ENCODE results near the gene NTSR2. TPM values are rescaled to one million over a fixed set of nuclear protein-coding genes. Genes with fewer than 3 reads are reported as not detected.

Gene NTSR2
- total RNA-seq, 4 donors from 2014 or later, result not detected

DNA sequence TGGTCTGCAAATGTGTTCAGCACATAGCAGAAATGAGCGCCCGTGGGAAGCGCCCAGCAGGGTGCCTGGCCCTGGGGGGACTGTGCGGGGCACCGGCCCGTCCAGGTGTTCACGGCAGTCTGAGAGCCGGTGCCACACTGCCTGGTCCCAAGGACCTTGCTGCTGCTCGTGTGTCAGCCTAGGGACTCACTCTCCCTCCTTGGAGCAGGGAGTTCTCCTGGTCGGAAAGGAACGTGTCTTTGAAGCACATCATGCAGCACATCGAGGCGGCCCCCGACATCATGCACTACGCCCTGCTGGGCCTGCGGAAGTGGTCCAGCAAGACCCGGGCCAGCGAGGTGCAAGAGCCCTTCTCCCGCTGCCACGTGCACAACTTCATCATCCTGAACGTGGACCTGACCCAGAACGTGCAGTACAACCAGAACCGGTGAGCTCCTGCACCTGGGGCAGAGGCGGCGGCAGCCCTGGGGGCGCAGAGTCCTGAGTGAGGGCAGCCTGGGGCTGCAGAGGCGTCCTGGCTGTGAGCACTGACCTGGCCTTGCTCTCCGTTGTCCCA, 36.0 kb downstream of the NTSR2 start:
- Histone ChIP-seq H3K27me3 (no peaks in the 10 kb centered on the region), H3K27ac (no peak overlapping the region), H3K4me3 (replicated peaks in 1 of 3) (no peak overlapping the region), H3K4me1 (peaks cover 8 to 15% of the 10 kb centered on the region in 2 donors), H3K9me3 (no peaks in the 10 kb centered on the region), H3K36me3 (no peaks in the 10 kb centered on the region)
- intact Hi-C loops (cut with DNase I), result no loop called here
- DNase-seq, result peak; percentile 6 to 23
- WGBS, 2 donors, result 51 to 62% methylated on average over 11 to 22 of the region's 28 CpGs
- no peak for TF ChIP-seq POLR2A (IDR thresholded peaks at IDR 0.05)
- TF ChIP-seq, protein P1, sequence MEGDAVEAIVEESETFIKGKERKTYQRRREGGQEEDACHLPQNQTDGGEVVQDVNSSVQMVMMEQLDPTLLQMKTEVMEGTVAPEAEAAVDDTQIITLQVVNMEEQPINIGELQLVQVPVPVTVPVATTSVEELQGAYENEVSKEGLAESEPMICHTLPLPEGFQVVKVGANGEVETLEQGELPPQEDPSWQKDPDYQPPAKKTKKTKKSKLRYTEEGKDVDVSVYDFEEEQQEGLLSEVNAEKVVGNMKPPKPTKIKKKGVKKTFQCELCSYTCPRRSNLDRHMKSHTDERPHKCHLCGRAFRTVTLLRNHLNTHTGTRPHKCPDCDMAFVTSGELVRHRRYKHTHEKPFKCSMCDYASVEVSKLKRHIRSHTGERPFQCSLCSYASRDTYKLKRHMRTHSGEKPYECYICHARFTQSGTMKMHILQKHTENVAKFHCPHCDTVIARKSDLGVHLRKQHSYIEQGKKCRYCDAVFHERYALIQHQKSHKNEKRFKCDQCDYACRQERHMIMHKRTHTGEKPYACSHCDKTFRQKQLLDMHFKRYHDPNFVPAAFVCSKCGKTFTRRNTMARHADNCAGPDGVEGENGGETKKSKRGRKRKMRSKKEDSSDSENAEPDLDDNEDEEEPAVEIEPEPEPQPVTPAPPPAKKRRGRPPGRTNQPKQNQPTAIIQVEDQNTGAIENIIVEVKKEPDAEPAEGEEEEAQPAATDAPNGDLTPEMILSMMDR (IDR thresholded peaks at IDR 0.05), result no peak

DNA sequence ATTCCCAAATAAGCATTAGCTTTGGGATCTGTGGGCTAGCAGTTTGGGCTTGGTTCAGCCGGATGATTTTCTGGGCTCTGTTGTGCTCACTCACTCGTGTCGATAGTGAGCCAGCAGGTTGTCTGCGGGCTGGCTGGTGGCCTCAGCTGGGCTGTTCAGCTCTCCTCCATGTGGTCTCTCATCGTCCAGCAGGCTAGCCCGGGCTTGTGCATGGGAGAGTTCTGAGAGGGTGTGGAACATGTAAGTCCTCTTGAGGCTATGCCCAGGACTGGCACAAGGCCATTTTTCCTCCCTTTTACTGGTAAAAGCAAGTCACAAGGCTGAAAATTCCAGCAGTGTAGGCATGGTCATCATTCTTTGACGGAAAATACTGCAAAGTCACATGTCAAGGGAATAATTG, 38.5 kb downstream of the NTSR2 start:
- TF ChIP-seq, protein P1 (IDR thresholded peaks at IDR 0.05), result no peak
- TF ChIP-seq POLR2A (IDR thresholded peaks at IDR 0.05), result no peak

DNA sequence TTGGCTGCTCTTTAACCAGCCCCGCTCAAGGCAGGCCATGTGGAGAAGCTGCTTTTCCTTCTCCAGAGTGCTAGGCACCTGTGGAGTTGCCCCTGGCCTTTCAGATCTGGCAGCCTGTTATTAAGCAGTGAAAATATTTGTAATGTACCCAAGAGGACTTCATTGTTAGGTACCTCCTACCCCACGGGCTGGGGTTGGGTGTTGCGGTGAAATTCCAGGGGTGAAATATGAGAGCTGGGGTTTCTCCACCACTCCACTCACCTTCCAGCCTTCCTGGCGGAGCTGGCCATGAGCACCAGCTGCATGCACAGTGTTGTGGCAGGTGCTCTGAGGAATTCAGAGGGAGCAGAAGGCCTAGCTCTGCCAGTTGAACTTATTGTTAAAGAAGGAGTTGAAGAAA, 39.1 kb downstream of the NTSR2 start:
- Histone ChIP-seq H3K9me3 (no peaks in the 10 kb centered on the region), H3K27ac (no peak overlapping the region), H3K4me1 (peaks cover 8 to 15% of the 10 kb centered on the region in 2 donors), H3K4me3 (replicated peaks in 1 of 3) (no peak overlapping the region), H3K27me3 (no peaks in the 10 kb centered on the region), H3K36me3 (no peaks in the 10 kb centered on the region)
- no peak for TF ChIP-seq POLR2A (IDR thresholded peaks at IDR 0.05)
- TF ChIP-seq, protein P1 (IDR thresholded peaks at IDR 0.05), result no peak
- WGBS, 2 donors, result 78 to 82% methylated on average over 4 of the region's 4 CpGs
- intact Hi-C loops (cut with DNase I), result no loop called here
- DNase-seq, result no peak

More for the DNA sequence above, 38.5 kb downstream of the NTSR2 start:
- intact Hi-C loops (cut with DNase I), result no loop called here
- H3K27ac ChIP-seq, result no peak overlapping the region
- no peak for DNase-seq
- no peaks in the 10 kb centered on the region for H3K9me3 ChIP-seq
- H3K4me1 ChIP-seq, result peaks cover 8 to 15% of the 10 kb centered on the region in 2 donors
- no peaks in the 10 kb centered on the region for H3K36me3 ChIP-seq
- 79 to 87% methylated on average over 7 of the region's 7 CpGs for WGBS, 2 donors
- no peaks in the 10 kb centered on the region for H3K27me3 ChIP-seq
- H3K4me3 ChIP-seq (replicated peaks in 1 of 3), result no peak overlapping the region

DNA sequence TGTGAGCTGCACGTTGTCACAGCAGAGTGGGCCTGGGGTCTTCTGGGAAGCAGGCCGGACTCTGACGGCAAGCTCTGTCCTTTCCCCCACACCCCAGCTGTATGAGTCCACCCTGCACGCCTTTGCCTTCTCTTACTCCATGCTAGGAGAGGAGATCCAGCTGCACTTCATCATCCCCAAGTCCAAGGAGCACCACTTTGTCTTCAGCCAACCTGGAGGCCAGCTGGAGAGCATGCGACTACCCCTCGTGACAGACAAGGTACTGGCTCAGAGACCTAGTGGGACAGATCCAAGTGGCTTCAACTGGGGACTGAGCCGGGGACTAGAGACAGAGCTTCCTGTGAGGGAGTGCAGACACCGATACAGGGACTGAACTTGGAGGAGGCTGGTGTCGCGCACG, 40.1 kb downstream of the NTSR2 start:
- DNase-seq, result no peak
- Histone ChIP-seq H3K27ac (no peak overlapping the region), H3K9me3 (no peaks in the 10 kb centered on the region), H3K36me3 (no peaks in the 10 kb centered on the region), H3K4me1 (peaks cover 8 to 12% of the 10 kb centered on the region in 2 donors), H3K27me3 (no peaks in the 10 kb centered on the region), H3K4me3 (replicated peaks in 1 of 3) (no peak overlapping the region)
- WGBS, 2 donors, result 88 to 93% methylated on average over 11 of the region's 11 CpGs
- no peak for TF ChIP-seq POLR2A (IDR thresholded peaks at IDR 0.05)
- TF ChIP-seq, protein P1 (IDR thresholded peaks at IDR 0.05), result no peak
- intact Hi-C loops (cut with DNase I), result no loop called here

DNA sequence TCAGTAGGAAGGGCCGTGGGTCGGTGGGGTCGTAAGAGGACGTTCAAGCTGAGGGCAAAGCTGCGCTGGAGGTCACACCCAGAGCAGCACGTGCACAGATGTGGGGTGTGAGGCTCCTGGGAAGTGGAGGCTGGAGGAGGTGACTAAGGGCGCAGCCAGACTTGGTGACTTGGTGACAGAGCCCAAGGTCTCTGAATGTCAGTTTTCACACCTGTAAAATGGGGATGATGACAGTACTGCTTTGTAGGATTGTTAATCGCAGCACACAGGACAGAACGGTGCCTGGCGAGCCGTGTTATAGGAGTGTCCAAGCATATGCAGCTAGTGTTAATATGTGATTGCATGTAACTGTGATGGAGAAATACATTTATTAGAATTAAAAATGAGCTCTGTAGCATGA, 40.8 kb downstream of the NTSR2 start:
- Histone ChIP-seq H3K9me3 (no peaks in the 10 kb centered on the region), H3K4me1 (peaks cover 2 to 5% of the 10 kb centered on the region in 2 donors), H3K36me3 (no peaks in the 10 kb centered on the region), H3K4me3 (replicated peaks in 1 of 3) (no peak overlapping the region), H3K27me3 (no peaks in the 10 kb centered on the region), H3K27ac (no peak overlapping the region)
- intact Hi-C loops (cut with DNase I), result no loop called here
- DNase-seq, result no peak
- WGBS, 2 donors, result 92% methylated on average over 11 of the region's 11 CpGs
- TF ChIP-seq, protein P1 (IDR thresholded peaks at IDR 0.05), result no peak
- TF ChIP-seq POLR2A (IDR thresholded peaks at IDR 0.05), result no peak
